ENCODE results near the gene CFAP298.

DNA sequence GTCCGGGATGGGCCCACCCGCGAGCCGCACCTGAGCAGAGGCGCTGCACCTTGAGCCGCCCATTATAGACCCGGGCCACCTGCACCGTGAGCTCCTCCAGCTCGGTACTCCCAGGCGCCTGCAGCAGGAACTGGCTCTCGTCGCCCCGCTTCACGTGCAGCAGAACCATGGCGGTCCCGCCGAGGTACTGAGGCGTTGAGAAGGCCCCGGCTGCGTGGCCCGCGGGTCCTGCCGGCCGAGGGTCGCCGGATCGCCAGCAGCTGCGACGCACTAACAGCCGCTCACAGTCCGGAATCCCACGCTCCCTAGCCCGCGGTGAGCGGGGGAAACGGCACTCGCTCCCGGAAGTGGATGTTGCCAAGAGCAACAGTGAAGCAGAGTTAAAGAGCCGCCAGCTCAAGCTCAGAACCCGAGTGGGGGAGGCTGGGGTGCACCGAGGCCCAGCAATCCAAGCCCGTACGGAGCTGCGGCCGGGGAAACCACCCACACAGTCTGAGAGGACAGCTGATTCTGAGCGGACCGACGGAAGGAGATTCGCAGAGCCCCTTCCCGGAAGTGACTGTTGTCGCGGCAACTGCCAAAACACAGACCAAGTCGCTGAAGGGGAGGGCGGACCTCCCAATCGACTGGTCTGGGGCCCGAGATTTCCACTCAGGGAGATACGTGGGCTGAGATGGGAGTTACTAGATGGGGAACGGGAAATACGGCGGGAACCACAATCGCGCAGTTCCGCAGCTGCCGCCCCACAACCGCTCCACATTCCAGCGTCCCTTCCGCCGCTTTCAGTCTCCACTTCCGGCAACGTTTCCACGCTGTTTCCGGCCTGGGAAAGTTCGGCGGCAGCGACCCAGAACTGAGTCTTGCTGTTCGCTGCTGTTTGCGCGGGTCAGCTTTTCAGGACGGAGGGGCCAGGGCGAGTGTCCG, at the start of gene CFAP298:
- no peak for TF ChIP-seq SP1 (IDR thresholded peaks at IDR 0.05)
- TF ChIP-seq NFRKB (IDR thresholded peaks at IDR 0.05): no peak
- TF ChIP-seq ZNF384 (IDR thresholded peaks at IDR 0.05): no peak

Measured in HEK293T (cell line).